ENCODE data around the gene PGAP2.
"Not testable (repeated sequence)": the region's sequence is repeated elsewhere in the genome, so short reads cannot be mapped to it uniquely, and the experiment has no call there.

PGAP2 gene

GRCh38 chr11:3803726-3804495 lies 4.4 kb upstream of the PGAP2 start:
- no peak for DNase-seq (ENCODE audit: low read depth)

- no peak for DNase-seq (ENCODE audit: low read depth)
Measured at GRCh38 chr11:3808861-3809623, 682 bp downstream of the PGAP2 start.

- DNase-seq (ENCODE audit: low read depth), result no peak
Measured at GRCh38 chr11:3809624-3809928, 1.2 kb downstream of the PGAP2 start.

DNA sequence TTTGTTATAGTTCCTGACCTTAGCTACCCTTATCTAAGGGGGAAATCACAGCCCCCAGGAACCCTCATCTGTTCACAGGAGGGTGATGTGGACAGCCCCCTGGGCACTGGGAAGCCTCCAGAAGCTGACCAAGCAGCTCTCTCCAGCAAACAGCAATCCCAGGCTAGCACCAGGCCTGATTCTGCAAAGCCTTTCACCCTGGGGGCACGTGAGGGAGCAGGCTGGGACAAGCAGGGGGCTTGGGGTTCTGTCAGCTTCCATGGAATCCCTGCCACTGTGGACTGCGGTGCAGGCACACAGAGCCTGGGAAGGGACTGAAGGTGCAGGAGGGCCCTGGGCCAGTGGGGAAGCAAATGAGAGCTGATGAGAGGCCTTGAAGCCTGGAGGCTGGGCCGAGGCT lies 2.1 kb downstream of the PGAP2 start:
- no peak for DNase-seq (ENCODE audit: low read depth)

DNA sequence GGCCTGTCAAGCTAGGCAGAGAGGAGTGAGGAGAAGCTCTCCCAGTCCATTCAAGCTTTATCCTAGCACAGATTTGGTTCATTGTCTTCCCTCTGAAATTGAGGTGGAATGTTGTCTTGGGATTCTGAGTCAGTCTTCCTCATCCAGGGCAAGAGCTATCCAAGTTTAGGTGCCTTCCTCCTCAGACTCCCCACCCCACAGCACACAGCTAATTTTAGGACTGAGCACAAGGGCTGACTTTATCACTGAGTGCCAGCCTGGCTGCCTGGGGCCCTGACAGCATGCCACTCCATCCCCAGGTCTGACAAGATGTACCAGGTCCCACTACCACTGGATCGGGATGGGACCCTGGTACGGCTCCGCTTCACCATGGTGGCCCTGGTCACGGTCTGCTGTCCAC lies 2.6 kb downstream of the PGAP2 start:
- DNase-seq (ENCODE audit: low read depth), result no peak

GRCh38 chr11:3814832-3815231 lies 6.5 kb downstream of the PGAP2 start:
- DNase-seq (ENCODE audit: low read depth), result not testable (repeated sequence)

DNA sequence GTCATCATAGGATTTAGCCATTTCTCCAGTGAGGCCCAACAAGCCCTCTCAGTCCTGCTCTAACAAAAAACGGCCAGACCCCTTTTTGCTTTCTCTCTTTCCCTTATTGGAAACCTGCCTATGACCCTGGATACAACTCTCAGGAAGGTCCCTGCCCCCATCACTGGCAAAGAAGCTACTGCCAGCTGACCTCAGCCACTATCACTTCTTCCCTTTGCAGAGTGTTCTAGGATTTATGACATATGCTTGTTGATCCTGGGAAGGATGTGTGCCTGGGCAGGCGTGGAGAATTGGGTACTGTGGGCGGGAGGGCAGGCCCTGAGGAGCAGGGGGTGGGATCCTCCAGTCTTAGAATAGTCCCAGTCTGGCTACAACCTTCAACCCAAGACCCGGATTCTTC lies 7.5 kb downstream of the PGAP2 start:
- no peak for DNase-seq (ENCODE audit: low read depth)

DNA sequence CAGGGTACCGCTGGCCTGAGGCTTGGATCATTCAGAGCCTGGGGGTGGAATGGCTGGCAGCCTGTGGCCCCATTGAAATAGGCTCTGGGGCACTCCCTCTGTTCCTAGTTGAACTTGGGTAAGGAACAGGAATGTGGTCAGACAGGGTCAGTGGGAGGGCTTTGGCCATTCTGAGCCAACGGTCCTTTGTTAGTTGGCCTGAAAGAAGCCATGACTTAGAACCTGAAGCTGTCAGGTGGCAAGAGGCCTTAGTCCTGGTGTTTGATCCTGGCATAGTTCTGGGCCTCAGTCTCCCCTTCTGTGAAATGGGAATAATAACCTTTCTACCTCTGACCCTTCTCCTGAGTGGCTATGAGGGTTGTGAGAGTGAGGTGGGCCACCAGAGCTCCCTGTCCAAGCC lies 8.3 kb downstream of the PGAP2 start:
- DNase-seq (ENCODE audit: low read depth), result no peak

GRCh38 chr11:3817181-3817800 lies 8.9 kb downstream of the PGAP2 start:
- DNase-seq (ENCODE audit: low read depth), result no peak

DNA sequence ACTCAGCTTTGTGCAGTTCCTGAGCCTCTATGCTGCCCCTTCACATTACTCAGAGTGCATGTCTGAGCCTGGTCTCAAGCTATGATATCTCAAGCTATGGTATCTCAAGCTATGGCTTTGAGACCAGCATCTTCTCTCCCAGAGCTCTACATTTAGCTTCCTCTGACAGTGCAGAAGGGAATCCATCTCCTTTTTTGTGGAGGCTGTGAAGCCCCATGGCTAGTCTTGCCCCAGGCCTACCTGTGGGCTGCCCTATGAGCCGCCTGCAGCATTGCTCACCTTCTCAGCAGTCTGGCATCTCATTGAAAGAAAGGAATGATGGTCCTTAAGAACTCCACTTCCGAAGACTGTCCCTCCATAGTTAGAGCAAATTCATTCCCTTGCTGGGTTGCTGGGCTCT lies 12.6 kb downstream of the PGAP2 start:
- DNase-seq (ENCODE audit: low read depth), result no peak

DNA sequence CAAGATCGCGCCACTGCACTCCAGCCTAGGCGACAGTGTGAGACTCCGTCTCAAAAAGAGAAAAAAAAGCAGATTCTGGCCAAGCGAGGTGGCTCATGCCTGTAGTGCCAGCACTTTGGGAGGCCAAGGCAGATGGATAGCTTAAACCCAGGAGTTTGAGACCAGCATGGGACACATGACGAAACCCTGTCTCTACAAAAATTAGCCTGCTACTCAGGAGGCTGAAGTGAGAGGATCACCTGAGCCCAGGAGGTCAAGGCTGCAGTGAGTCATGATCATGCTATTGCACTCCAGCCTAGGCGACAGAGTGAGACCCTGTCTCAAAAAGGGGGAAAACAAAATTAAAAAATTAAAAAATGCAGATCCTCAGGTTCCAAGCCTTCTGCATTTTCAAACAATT lies 14.0 kb downstream of the PGAP2 start:
- no peak for DNase-seq (ENCODE audit: low read depth)

DNA sequence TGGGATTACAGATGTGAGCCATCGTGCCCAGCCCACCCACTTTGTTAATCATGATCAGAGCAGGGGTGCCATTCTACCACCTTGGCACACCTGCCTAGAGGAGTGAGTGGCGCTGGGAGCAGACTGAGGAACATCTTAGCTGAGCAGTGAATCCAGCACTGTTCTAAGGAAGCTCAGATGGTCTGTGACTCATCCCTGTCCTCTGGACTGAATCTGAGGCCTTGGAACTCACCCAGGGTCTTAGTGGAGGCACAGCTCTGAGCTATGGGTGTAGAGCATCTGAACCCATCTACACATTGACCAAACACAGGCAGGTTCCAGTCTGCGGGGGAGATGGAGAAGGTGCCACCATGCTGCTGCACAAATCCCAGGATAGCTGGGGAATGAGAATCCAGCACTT lies 14.9 kb downstream of the PGAP2 start:
- DNase-seq (ENCODE audit: low read depth), result no peak

DNA sequence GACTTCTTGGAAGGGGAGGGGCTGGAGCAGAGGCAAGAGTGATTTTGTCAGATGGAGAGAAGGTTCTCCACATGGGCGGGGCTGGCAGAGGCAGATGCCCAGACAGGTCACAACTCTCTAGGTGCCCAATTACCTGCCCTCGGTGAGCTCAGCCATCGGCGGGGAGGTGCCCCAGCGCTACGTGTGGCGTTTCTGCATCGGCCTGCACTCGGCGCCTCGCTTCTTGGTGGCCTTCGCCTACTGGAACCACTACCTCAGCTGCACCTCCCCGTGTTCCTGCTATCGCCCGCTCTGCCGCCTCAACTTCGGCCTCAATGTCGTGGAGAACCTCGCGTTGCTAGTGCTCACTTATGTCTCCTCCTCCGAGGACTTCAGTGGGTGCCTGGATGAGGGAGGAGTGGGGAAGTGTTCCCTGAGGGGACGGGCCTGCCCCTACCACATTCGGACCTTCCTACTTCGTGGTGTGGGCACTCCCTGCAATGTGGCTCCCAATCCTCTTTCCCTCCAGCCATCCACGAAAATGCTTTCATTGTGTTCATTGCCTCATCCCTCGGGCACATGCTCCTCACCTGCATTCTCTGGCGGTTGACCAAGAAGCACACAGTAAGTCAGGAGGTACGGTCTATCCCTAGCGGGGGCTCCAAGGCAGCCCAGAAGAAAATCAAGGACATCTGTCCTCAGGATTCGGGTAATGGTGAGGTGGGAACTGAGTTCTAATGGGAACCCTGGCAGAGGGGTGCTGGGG lies 15.6 kb downstream of the PGAP2 start:
- no peak for DNase-seq (ENCODE audit: low read depth)

DNA sequence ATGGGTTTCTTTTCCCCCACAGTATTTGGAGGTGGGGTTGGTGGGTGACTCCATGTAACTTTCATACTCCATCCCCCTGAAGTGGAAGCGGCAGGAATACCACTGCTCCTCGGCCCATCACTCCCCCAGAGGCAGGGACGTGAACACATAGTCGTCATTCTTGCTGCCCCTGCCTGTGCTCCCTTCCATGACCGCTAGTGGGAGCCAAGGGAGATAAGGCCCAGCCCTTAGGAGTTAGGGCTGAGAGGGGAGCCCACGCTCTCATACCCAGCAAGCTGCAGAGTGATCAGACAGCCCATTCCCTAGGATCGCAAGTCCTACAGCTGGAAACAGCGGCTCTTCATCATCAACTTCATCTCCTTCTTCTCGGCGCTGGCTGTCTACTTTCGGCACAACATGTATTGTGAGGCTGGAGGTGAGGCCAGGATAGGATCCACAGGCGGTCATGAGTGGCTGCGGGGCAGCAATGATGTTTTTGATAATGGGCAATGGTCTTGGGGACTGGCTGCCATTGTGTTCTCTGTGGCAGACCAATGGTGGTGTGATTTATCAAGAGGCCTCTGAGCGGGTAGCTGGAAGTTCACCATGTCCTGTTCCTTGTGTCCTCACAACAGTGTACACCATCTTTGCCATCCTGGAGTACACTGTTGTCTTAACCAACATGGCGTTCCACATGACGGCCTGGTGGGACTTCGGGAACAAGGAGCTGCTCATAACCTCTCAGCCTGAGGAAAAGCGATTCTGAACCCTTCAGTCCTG lies 16.5 kb downstream of the PGAP2 start:
- peak; percentile 59 for DNase-seq (ENCODE audit: low read depth)

- no peak for DNase-seq (ENCODE audit: low read depth)
Measured at GRCh38 chr11:3825473-3826154, 17.3 kb downstream of the PGAP2 start.

- no peak for DNase-seq (ENCODE audit: low read depth)
Measured at GRCh38 chr11:3826721-3827120, 18.4 kb downstream of the PGAP2 start.

DNA sequence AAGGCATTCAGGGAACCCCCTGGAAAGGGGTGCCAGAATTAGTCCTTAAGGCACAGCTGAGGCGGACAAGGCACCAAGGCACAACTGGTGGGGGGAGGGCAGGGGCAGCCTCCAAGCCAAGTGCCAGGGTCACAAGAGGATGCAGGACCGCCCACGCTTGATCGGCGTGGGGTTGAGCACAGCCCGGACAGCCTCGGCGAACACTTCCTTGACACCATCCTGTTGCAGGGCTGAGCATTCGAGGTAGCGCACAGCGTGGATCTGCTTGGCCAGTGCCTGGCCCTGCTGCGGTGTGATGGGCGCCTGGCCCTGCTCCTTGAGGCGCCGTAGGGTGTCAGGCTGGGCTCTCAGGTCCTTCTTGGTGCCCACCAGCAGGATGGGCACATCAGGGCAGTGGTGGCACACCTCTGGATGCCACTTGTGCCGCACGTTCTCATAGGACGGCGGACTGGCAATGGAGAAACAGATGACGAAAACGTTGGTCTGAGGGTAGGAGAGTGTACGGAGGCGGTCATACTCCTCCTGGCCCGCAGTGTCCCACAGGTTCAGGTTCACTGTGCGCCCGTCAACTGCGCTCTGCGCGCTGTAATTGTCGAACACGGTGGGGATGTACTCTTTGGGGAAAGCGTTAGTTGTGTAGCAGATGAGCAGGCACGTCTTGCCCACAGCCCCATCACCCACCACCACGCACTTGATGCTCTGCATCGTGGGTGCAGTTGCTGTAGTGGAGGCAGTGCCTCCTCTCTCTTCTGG lies 19.2 kb downstream of the PGAP2 start:
- DNase-seq (ENCODE audit: low read depth), result no peak

DNA sequence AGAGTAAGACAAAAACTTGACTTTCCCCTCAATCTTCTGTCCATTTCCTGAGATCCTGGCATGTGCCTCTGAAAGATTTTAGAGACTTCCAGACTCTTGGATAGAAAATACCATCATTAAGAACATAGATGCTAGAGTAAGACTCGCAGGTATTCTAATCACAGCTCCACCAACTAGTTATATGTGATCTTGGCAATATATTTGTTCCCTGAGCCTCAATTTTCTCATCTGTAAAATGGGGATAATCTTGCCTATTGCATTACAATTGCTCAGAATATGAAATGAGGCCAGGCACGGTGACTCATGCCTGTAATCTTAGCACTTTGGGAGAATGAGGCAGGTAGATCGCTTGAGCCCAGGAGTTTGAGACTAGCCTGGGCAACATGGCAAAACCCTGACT lies 21.7 kb downstream of the PGAP2 start:
- no peak for DNase-seq (ENCODE audit: low read depth)

DNA sequence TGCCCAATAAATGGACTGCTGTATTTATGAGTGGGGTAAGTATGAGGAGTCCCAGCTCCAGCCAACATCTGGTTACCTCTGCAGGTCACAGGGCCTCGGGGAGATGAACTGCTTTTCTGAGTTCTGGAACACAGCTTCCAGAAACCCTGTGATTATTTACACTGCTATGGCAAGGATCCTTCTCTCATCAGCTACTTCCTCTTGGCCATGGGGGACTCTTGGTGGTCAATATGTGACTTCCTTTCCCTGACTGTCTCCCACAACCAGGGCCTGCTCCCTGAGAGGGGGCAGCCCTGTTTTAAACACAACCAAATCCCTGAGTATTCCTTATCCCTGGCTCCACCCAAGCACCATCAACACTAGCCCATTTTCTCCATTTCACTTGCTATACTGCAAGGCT lies 22.4 kb downstream of the PGAP2 start:
- no peak for DNase-seq (ENCODE audit: low read depth)

- DNase-seq (ENCODE audit: low read depth), result no peak
Measured at GRCh38 chr11:3831378-3832239, 23.2 kb downstream of the PGAP2 start.
